HG03558 (cell line): ENCODE results near the gene GRM4.

ENCODE experiments used
- ATAC-seq: cut with Tn5 transposase; IDR thresholded peaks from one replicate; pipeline ENCODE4 v1.9.1; 2021; ENCODE audit warnings: moderate number of reproducible peaks; ENCODE audit not compliant: unreplicated experiment; ENCODE audit errors: extremely low read depth

Gene GRM4

GRCh38 chr6:34143884-34144580 is 1.9 kb downstream of the GRM4 start:
- ATAC-seq: no peak

GRCh38 chr6:34143196-34143883 is 2.5 kb downstream of the GRM4 start:
- no peak for ATAC-seq

GRCh38 chr6:34142061-34142998 is 3.6 kb downstream of the GRM4 start:
- ATAC-seq: no peak

GRCh38 chr6:34140075-34140474 is 5.8 kb downstream of the GRM4 start:
- ATAC-seq: no peak

GRCh38 chr6:34138914-34139510 is 6.9 kb downstream of the GRM4 start:
- ATAC-seq: no peak

GRCh38 chr6:34138191-34138590 is 7.7 kb downstream of the GRM4 start:
- ATAC-seq: no peak

GRCh38 chr6:34135541-34135940 is 10.3 kb downstream of the GRM4 start:
- no peak for ATAC-seq

- no peak for ATAC-seq
These were observed 13.3 kb downstream of the GRM4 start for GRCh38 chr6:34132486-34133185.

GRCh38 chr6:34131326-34132290 is 14.3 kb downstream of the GRM4 start:
- ATAC-seq: no peak

- no peak for ATAC-seq
These were observed 15.0 kb downstream of the GRM4 start for GRCh38 chr6:34130862-34131261.

GRCh38 chr6:34129753-34130152 is 16.1 kb downstream of the GRM4 start:
- no peak for ATAC-seq

GRCh38 chr6:34128045-34128444 is 17.8 kb downstream of the GRM4 start:
- ATAC-seq: no peak

GRCh38 chr6:34126419-34126818 is 19.5 kb downstream of the GRM4 start:
- ATAC-seq: no peak

GRCh38 chr6:34125939-34126338 is 19.9 kb downstream of the GRM4 start:
- no peak for ATAC-seq

- ATAC-seq: no peak
These were observed 24.8 kb downstream of the GRM4 start for GRCh38 chr6:34120953-34121675.

GRCh38 chr6:34115915-34116314 is 30.0 kb downstream of the GRM4 start:
- no peak for ATAC-seq

GRCh38 chr6:34115403-34115795 is 30.5 kb downstream of the GRM4 start:
- ATAC-seq: no peak

GRCh38 chr6:34114695-34115402 is 31.0 kb downstream of the GRM4 start:
- no peak for ATAC-seq
